HCEC 1CT (cell line): Measurements from ENCODE around the gene HOXB9.

Source experiments
- DNase-seq: peaks from one replicate; pipeline ENCODE4 v3.0.0-alpha.2; 2017

Gene HOXB9

DNA sequence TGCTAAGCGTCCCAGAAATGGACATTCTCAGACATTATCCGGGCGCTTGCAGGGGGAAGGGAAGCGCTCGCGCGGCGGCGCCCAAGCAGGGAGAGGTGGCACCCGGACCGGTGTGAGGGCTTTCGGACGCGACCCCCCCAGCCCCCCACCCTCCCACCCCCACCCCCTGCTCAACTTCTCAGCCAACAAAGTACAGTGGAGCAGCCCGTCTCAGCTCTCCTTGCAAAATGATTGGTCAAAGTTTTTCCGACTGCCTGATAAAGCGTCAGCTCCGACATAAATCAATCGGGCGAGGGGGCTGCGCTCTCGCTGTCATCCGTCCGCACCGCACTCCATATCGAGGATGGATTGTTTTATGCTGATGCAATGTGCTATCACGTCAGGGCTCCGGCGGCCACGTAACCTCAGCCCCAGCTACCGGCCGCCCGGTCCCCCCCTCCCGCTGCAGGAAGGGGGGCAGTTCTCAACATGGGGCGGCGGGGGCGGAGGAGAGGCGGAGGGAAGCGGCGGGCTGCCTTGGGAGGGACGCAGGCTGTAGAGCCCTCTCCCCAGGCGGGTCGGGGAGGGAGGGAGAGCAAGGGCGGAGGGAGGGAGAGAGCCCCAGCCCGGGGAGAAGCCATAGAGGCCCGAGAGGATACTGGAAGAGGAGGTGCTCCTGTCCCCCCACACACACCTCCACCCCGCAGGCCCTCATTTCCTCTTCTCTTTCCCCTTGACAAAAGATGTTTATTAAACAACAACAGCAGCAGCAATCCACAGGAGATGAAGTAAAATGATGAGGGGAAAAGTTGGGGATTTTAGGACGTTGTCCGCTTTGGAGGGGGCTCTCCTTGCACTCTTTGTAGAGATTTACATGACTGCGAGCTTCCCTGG, at the start of gene HOXB9:
TSS of gene HOXB9 (minus strand) at position 114 of the 873 bp plus-strand sequence. CDS start at position 25, 89 bp downstream.
- peak; percentile 38 for DNase-seq

DNA sequence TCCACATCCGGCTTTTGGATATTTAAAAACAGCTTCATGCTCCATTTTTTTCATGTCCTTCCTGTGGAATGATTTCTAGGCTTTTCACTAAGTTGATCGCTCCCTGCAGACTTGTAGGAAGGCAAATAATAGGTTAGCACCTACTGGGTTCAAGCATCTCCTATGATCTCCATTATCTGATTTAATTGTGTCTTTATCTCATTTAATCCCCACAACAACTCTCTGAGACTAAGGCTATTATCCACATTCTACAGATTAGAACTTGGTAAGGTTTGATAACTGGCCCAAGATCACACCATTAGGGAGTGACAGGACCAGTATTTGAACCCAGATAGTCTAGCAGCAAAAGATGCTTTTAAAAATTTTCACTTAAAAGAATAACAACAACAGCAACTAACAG, 46.2 kb upstream of the HOXB9 start:
- no peak for DNase-seq

DNA sequence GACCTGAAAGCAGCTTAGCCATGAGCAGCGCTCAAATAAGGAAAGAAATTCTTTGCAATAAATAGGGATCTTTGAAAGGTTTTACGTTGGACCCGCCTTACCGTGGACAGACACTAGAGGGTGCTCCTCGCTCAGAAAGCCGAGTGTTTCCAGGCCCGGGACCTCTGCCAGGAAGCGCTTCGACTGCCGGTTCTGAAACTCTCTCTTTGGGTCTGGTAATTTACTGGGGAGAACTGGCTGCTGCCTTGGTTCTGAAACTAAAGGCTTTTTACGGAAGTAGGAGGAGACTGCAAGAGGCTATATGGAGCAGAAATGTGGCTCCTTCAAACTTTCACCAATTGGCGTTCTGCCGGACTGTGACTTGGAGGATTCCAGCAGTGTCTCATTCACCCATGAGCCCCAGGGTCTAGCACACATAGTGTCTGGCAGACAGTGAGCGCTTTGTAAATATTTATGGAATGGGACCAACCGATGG, 45.6 kb upstream of the HOXB9 start:
- peak; percentile 62 for DNase-seq

DNA sequence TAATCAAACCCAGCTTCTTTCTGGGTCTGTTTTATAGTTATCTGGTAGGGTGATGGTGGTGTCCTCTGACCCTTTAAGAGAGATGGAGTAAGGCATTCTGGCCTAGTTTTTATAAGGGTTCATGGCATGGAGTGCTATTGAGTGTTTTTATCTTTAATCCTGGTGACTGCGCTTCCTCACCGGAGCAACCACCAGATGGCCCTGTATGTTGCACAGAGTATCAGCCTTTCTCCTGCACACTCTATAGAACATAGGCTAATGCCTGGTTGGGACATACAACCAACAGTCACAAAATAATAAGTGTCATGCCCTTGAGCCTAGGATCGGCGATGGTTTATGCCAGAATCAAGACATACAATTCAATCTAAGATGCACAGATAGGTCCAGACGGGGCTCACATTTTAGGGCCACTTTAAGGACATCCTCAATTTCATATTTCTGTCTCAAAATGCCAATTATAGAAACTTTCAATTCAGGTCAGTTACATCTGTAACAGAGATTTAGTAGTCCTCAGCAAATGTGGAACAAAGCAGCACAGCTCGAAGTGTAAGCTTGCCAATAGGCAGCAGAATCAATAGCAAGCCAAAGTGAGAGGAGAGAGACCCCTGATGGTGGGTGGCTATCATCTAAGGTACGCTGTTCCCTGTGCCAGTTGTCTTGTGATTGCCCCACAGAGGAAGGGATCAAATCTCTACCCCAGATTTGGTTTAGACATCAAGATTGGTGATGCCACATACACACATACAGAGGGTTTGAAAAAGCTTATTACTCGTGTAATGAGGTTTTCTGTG, 37.2 kb upstream of the HOXB9 start:
- no peak for DNase-seq

DNA sequence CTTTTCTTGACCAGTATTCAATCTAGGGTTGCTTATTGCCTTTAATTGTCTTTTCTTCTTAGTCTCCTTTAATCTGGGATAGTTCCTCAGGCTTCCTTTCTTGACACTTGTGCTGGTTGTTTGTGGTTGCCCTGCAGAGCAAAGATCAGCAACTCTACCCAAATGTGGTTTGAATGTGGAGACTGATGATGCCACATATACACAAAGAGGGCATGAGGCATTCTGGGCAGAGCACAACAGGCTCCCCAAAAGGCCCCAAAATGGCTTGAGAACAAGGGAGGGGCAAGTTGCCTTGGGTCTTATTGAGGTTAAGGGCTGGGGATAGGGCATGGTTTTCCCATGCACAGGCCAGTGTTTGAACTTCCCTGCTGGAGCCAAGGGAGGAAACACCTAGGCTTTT, 29.8 kb upstream of the HOXB9 start:
- no peak for DNase-seq

DNA sequence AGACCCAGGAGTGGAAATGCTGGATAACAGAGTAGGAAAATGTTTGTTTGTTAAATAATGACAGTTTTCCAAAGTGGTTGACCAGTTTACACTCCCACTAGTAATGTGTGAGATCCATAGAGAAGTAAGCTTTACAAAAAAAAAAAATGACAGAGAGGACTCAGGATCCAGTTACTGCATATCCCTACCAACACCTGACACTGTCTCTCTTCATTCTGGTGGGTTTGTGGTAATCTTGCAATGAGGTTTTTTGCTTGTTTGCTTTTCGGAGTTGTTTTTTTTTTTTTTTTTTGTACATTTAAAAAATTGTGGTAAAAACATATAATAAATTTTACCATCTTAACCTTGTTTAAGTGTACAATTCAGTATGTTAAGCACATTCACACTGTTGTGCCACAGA, 23.6 kb upstream of the HOXB9 start:
- no peak for DNase-seq

DNA sequence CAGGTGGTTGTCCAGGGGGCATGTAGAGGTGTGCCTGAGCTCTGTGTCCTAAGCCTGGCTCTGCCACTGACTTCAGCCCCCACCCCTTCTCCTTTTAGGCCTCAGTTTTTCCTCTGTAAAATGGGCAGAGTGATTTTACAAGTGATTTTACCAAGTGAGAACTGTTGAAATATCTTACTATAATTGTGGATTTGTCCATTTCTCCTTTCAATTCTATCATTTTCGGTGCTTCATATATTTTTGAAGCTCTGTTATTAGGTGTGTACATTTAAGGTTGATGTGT, 21.7 kb upstream of the HOXB9 start:
- no peak for DNase-seq

DNA sequence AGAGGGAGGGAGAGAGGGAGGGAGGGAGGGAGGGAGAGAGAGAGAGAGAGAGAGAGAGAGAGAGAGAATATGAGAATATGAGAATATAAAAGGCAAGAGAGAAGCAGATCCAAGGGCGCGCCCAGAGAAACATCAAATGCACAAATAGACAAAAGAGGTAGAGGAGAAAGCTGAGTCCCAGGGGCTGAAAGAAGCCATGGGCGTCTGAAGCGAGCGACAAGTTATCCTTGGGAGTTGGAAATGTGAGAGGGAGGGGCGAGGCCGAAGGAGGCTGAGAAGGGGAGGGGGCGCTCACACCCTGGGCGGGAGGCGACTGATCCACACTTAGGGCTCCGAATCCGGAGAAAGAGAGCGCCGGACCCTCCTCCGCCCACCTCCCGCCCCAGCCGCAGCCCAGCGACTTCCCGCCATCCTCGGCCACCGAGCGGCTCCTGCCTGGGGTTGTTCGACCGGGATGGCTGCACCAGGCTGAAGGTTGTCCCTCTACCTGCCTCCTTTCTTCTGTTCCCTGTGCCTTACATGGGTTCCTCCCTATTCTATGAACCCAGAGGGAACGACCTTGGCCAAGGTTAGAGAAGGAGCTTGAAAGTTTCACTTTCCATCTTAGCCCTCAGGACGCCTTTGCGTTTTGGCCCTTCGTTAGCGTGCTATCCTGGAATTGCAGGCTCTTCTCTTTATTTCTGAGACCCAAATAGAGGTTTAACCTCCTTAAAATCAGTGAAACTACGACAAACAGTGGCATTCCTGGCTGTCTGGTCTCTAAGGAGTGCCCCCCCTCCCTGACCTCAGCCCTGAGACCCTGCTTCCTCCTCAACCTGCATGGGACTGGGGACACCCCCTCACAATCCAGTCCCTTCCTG, 21.2 kb upstream of the HOXB9 start:
- no peak for DNase-seq

DNA sequence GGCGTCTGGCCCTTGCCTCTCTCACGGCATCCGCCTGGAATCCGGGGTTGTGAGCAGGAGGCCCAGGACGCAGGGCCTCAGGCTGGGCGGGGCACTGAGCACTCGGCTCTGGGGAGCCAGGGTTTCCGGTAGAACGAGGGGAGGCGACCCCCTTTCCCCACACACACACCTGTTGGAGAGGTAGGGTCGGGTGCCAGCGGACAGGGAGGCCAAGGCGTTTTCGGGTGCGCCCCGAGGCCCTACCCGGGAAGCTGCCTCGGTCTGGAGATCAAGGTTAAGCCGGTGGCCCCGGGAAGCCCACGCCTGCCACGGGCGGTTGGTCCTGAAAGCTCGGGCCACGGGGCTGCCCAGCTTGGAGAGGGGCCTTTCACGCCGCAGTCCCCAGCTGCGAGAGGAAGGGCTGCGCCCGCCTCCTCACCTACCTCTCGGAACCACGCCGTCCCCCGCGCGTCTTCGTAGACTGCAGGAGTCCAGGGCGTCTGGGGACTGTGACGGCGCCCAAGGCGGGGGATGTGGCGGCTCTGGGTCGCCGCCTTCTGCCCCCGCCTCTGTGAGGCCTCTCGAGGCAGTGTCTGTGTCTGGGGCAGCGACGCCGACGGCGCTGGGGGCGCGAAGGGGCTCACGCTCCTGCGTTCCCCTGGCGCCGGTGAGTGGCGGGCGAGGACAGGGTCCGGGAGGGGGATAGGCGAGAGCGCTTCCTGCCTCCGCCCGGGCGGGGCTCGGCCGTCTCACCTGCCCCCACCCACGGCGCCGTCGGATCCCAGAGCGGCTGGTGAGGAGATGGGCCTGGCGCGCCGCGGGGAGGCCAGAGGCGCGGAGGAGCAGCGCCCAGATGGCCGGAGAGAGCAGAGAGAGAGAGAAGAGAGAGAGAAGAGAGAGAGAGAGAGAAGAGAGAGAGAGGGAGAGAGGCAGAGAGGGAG, 20.3 kb upstream of the HOXB9 start:
- no peak for DNase-seq

DNA sequence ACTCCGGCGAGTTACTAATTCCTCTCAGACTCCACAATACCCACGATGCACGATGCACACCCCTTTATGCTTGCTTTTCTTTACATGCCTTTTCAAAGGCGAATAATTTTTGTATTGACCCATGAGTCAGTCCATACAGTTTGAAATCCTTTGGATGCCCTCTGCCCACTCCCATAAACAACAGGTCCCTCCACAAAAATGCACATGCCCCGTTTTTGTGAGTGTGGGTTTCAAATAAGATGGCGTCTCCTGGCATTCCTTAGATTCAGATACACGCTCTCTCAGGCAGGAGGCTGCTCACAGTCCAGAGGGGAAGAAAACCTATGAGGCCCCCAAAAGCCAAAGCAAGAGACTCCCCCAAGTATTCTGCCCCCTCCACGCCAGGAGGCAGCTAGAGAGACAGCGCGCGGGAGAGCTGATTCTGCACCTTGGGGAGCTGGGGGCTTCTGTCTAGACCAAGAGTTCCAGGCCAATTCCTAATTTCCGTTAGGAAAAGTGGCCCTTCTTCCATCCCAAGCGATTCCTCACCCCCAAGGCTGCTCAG, 19.6 kb upstream of the HOXB9 start:
- DNase-seq: no peak

DNA sequence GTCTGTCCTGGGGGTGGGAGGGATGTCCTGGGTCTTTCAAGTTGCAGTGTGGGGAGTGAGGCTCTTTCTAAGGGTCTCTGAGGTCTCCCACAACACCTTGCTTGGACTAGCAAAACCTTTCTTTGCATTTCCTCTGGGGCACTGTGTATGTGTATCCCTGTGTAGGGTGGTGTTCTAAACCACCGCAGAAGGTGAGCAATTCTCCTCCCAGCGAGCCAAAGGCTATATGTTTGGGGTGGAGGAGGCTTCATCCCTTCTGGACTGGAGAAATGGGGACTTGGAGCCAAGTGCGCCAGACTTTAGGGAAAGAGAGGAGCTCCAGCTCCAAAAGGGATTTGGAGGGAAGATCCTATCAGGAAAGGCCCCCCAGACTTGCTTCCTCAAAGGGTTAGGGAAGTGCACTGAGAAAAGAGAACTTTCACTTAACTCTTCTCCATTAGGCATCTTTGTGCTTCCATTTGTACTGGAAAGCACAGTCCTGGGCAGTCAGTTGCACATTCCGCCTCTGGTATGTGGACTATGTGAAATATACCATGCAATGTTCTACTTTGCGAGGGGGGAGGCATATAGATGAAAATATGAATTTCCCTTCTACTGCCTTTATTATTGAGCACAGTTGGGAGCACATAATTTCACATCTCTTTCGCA, 18.9 kb upstream of the HOXB9 start:
- DNase-seq: no peak

DNA sequence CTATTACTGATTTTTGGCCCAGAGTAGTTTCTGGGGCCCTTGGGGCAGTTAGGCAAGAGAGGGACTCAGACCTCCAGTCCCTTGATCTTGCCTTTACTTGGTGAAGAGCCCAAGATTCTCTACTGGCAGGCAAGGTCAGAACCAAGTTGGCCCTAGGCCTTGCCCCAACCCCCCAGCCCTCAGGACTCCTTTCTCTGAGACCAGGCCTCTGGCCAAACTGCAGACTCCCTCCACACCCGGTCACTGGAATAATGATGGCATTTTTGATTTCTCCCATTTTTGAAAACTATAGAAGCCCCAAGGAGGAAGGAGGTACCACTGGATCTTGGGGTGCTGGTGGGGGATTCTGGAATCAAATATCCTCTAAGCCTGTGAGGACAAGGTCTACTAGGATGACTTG, 18.0 kb upstream of the HOXB9 start:
- DNase-seq: no peak

DNA sequence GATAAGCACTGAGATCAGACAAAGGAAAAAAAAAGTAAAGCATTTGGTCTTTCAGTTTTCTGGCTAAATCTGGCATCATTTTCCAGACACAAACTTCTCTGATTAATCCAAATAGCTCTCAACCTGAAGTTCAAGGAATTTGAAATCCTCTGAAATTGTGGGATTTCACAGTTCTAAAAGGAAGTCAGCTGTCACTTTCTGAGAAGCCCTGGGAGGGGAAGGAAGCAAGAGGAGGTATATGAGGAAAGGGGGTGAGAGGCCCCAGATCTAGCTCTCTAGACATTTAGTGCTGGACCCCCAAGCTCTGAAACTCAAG, 17.5 kb upstream of the HOXB9 start:
- no peak for DNase-seq

DNA sequence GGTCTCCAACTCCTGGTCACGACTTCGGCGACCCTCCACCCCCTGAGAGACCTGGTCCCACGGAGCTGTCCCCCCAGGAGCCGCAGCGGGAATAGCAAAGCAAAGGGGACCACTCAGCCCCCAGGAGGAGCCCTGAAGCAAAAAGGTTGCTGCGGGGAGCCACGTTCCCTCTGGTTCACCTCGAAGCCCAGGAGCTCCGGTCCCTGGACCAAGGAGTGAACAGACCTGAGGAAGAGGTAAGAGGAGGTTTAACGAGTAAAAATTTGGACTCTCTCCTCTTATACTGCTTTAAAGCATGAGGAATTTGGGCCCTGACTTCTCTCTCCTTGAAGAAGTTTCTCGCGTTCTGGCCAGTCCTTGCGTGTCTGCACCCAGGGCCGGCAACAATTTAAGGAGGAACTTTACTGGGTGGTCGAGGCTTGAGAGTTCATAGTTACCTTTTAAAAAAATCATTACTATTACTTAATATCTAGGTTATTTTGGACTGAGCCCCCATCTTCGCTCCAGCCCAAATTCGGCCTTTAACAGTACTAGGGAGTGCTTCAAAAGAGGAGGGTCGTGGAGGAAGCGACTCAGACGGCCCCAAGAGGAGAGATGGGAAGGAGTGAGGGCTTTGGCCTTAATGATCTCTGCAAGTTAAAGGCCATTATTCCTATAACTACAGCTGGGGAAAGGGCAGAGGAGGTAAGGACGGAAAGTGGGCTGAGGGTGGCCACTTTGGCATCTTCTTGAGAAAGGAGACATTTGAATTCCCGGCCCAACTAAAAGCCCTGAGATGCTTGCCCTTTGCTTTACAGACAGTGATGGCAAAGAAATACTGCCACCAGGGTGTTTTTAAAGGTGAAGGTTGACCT, 16.9 kb upstream of the HOXB9 start:
- no peak for DNase-seq

DNA sequence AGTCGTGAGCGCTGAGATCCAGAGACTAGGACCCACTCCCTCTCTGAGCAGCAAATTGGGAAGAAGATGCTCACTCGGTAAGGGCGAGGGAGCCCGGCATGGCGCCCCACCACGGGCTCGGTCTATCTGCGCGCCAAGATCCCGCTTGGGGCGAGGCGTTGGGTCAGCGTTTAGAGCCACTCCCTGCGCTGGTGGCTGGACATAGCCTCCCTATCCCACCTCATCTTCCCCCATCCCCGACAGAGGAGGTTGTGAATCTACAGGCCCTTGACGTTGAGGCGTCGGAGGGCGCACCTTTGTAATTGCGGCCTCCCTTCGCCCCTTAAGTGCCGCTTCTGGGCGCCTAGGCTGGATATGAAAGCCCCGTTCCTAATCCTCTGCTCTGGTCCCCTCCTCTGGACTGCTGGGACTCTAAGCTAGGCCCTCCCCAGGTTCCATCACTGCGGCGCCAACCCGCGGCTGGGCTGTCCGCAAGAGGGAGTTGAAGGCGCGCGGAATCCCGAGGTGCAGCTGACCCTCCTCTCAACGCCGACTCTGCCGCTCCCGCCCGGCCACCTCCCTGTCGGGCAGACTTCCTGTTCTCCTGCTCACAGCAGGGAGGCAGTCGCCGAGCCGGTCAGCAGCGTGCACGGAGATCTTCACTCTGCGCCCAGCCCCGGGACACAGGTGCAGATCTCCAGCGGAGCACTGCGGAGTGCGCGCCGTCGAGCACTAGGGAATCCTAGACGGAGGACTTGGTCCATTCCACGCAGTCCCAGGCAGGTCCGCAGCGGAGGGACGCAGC, 16.1 kb upstream of the HOXB9 start:
- no peak for DNase-seq

DNA sequence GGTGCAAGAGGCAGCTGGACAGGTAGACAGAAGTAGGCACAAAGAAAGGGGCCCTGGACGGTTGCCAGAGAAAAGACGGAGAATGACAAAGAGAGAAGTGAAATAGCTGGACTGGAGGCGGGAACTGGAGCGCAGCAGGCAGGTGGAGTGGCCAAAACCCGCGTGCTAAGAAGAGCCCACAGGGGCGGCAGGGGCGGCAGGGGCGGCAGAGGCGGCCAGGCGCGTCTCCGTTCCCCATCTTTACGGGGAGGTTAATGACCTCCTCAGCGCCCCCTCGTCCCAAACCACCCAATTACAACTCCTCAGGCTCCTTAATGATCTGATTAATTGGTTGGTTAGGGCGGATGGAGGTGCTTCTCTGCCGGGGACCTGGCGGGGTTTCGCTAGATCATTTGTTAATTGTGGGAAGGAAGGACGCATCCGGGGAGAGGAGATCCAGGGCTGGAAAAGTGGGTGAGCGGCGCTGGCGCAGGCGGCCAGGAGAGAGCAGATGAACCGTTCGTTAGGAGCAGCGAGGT, 15.4 kb upstream of the HOXB9 start:
- no peak for DNase-seq

DNA sequence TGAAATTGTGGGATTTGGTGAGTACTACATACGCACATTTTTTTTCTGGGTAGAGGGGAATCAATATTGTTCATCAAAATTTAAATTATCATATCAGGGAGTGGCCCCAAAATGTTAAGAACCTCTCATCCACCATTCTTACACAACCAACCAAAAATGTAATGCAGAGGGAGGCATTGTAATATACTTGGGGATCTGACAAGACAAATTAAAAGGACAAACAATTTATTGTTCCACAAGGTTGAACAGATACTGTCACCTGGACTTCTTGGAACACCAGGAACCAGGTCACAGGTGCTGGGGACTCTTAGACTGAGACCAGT, 14.7 kb upstream of the HOXB9 start:
- DNase-seq: no peak

DNA sequence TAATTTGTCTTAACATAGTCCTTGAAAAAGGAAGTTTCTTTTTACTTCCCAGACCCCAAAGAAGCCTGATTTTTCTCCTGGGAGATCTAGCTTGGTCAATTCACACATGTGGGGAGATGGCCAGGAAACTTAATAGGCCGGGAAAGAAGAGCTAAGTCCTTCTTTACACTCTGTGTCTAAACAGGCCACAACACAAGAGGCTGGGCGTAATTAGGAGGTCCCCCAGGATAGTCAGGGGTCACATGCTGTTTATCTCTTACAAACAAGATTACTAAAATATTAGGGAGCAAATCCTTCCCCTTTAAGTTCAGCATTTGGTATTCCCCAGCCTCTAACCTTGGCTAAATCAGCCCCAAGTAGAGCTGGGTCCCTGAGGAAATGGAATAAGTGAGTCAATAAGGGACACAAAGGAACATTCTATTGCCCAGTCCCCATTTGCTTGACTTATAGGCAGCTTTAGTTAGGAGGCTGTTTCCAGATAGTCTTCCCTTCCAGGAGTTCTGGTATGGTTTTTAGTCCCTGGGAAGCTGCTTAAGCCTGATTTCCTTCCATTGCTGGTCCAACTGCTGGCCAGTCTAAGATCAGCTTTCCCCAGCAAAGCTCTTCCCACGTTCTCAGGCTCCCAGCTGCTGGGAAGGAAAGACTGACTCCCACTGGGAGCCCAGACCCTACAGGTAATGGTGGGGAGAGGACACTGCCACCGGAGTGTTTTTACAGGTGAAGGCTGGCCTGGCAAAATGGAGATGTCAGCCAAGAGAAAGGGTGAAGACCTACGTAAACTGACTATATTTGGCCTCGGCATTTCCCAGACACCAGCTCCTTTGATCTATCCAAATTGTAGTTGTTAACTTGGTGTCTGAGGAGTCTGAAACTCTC, 14.1 kb upstream of the HOXB9 start:
- no peak for DNase-seq

DNA sequence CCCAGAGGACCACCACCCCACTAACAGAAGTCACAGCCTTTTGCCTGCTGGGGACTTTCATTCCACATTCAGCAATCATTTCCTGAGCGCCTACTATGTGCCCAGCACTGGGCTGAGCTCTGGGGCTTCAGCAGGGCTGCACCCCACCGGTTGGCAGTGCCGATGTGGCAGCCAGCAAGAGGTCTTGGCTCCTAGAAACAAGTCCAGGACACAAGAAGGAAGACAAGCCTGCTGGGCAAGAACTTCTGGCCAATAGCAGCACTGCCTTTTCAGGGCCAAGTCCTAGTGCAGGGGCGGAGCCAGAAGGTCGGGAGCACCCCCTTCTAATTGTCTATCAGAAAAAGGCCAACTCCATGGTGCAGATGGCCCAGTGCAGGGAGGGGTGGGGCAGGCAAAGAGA, 13.0 kb upstream of the HOXB9 start:
- no peak for DNase-seq
